ENCODE measurements around the gene ATP6V0A1.
"Not testable (repeated sequence)": the region's sequence is repeated elsewhere in the genome, so short reads cannot be mapped to it uniquely, and the experiment has no call there.

The ATP6V0A1 gene

DNA sequence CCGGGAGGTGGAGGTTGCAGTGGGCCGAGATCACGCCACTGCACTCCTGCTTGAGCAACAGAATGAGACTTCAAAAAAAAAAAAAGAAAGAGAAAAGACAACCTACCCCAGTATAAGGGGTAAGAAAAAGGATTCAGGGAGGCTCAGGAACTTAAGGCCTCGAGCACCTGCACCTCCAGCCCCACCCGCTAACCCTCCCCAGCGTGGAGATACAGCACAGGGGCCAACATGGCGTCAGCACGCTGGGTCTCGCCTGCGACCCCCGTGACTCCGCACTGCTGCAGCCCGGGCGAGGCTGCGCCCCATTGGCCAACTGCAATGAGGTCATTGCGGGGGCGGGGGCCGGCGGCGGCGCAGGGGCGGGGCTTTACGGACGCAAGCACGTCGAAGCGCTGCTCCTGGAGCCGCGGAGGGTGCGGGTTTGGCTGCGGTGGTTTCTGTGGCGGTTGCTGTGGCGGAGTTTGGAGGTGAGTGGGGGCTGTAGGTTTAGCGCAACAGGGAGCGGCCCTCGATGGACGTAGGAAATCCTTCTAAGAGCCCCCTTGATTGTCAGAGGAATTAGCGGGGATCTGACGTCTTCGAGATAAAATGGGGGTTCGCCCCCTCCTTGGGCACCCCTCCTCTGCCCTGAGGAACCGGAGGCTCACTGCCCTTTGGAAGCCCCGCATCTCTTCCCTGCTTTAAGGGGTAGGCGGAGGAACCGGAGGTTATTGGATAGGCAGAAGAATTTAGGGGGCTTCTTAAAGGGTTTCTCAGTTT lies at the start of gene ATP6V0A1:
TSS of gene ATP6V0A1 (plus strand) at position 382 of the 759 bp plus-strand sequence. CDS start 2,017 bp downstream, outside the sequence.
- peak; percentile 58 to 94 (median 87) for DNase-seq

DNA sequence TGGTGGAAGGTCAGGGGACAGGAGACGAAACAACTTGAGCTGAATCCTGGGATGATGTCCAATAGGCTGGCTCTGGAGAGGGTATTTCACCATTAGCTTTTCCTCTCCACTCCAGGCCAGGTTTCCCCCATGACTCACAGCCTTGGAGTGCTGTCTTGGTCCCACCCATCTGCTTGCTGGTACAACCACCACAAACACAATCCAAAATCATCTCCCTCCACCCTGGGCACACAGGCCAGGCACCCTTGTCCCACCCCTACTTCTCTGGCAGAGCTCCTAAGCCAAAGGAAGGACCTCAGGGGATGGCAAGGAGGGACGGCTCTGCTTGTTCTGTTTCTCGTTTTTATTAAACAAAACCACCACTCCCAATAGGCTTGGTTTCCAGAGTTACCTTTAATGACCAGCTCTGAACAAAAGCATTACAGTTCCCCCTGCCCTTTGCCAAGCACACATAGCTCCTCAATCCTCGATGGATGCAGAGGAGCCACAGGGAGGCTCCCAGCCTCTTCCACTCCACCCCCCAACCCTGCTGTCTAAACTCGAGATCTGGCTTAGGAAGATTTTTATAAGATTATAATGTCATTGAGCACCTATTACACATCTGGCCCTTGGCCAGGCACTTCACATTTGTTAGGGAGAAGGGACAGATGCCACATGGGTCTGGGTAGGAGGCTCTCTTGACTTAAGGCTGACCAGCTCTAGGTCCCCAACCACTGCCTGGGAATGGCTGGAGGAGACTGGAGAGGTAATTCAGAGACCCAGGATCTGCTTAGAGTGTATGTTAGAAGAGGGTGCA lies 49.0 kb upstream of the ATP6V0A1 start:
- DNase-seq: peak in 7 of 14 donors; percentile 30 to 60 (median 50)

DNA sequence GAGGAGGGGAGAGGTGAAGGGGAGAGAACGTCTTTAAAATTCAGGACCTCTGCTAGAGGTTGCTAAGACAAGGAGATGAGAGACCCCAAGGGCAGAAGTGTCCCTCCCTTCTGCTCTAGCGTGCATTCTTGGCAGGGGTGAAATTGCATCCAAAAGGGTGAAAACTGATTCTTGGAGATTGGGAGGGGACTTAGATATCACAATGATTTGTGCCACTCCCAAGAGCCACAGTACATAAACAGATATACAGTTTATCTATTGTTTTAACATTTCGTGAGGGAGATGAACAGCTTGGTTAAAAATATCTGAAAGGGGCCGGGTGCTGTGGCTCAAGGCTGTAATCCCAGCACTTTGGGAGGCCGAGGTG lies 48.4 kb upstream of the ATP6V0A1 start:
- DNase-seq: no peak

DNA sequence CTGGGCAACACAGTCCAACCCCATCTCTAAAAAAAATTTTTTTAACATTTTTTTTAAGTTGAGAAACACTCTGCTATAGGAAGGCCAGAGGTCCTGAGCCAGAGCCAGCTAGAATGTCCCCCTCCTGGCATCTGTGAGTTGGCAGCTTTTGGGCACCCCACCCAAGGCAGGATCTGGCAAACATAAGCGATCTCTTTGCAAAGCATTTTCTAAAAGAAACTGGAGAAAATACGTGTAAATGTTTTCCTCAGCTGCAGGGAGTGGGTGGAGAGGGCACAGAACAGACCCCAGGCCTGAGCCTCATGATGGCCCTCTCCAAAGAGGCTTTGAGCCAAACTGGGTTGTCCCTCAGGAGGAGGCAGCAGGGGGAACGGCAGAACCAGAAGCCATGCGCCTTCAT lies 47.3 kb upstream of the ATP6V0A1 start:
- no peak for DNase-seq

DNA sequence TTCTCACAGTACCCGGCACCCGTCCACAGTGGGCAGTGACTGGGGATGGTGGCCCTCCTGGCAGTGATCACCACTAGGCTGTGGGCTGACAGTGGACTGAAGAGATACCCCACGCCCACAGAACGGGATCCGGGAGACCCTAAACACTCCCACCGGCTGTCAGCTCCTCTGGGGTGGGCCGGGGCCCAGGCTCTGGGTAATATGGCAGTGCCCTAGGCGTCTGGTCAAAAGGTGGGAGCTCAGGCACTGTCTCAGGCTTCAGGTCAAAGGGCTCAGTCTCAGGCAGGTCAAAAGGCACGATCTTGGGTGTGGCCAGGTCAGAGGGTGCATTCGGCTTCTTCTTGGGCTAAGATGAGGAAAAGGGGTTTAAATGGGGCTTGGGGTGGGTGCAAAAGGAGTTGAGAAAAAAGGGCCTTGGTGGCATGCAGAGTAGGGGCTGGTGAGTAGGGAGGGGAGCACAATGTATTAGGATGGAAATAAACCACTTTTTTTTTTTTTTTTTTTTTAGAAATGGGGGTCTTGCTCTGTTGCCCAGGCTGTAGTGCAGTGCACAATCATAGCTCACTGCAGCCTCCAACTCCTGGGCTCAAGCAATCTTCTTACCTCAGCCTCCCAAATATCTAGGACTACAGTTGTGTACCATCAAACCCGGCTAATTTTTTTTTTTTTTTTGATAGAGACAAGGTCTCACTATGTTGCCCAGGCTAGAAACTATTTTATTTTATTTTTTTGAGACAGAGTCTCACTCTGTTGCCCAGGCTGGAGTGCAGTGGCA lies 46.6 kb upstream of the ATP6V0A1 start:
- DNase-seq: no peak

DNA sequence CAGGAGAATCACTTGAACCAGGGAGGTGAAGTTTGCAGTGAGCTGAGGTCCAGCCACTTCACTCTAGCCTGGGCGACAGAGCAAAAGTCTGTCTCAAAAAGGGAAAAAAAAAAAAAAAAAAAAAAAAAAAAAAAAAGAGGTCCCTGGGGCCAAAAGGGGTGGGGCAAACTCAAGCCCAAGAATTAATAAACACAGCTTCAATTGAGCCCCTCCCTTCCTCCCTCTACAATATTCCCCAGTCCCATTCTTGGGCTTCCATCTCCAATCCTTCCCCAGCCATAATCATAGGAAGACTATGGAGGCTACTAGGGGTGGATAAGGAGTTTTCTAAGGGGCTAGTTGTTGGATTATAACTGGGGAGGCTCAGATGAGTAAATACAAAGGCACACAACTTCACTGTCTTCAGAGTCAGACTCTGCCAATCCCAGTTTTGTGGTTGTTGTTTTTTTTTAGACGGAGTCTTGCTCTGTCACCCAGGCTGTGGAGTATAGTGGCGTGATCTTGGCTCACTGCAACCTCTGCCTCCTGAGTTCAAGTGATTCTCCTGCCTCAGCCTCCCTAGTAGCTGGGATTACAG lies 45.1 kb upstream of the ATP6V0A1 start:
- DNase-seq: no peak

DNA sequence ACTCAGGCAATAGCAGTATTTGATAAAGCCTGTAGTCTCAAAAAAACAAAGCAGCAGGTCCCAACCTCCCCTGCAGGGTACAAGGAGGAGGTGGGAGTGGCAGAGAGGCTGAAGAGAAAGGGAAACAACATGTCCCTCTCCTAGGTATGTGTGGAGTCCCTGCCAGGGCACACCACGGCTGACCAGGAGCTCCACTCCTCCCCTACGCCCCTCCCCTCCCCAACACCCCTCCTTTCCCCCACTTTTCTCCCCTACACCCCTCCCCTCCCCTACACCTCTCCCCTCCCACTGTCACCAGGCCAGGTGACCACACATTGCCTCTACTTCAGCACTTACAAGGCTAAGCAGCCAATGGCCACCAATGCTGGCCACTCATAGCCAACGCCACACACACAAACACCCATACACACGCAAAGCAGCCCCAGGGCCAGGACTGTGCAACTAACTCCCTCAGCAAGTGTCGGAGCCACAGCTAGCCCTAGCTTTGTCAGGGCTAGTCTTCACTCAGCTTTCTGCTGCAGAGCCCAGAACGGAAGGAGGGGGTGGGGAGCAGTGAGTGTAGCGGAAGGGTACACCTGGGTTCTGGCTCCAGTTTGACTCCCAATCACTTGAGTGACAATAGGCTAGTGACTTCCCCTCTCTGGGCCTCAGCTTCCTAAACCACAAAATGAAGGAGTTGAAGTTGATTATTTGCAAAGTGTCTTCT lies 43.8 kb upstream of the ATP6V0A1 start:
- no peak for DNase-seq

DNA sequence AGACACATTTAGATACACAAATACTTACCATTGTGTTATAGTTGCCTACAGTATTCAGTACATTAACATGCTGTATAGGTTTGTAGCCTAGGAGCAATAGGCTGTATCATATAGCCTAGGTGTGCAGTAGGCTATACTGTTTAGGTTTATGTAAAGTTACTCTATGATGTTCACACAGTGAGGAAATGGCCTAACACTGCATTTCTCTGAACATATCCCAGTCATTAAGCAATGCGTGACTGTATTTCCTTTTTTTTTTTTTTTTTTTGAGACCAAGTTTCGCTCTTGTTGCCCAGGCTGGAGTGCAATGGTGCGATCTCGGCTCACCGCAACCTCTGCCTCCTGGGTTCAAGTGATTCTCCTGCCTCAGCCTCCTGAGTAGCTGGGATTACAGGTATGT lies 40.7 kb upstream of the ATP6V0A1 start:
- DNase-seq: not testable (repeated sequence)

DNA sequence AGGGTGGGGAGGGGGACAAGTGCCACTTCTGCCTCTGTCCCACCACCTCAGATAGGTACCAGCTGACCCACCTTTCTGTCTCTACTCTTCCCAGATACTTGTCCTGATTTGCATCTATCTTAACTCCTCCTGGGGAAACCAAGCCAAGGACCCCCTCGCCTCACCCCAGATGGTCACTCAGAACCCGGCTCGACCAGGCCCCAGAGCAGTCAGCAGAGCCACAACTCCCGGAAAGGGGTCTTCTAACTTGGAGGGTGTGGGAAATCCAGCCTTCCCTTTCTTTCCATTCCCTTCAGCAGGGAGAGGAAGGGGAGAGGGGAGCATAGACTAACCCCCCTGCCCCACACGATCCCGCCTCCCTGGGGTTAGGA lies 37.6 kb upstream of the ATP6V0A1 start:
- DNase-seq: no peak

DNA sequence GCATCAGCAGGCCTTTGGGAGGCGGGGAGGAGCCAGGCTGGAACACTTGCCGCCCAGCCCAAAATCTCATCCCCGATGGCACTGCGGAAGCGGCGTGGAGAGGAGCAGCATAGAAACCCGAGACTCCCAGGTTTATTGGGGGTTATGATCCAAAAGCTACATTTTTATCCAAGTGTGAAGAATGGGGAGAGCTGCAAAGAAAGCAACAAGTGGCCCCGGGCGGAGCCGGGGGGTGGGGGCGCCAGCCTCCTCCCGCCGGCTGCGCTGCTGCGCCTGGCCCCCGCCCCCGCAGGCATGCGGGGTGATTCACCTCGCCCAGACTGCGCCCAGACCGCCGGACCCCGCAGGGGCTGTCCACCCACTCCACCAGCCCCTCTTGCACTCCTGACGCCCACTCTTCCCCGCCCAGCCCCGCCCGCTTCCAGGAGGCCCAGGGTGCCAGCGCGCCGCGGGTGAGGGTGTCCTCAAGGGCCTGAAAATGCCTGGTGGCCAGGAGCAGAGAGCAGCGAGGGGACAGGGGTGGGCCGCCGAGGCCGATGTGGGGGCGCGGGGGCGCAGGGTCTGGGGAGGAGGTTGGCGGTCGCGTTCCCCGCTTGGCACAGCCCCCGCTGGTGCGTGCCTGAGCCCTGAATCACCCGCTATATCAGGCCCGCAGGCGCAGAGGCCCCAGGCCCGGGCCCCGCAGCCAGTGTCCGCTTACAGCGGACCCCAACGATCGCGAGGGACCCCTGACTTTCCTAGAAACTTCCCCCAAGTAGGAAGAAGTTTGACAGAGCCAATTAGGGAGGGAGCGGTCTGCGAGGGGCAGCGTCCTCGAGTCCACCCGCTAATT lies 37.0 kb upstream of the ATP6V0A1 start:
- DNase-seq: peak in 5 of 14 donors; percentile 20 to 51 (median 22)

DNA sequence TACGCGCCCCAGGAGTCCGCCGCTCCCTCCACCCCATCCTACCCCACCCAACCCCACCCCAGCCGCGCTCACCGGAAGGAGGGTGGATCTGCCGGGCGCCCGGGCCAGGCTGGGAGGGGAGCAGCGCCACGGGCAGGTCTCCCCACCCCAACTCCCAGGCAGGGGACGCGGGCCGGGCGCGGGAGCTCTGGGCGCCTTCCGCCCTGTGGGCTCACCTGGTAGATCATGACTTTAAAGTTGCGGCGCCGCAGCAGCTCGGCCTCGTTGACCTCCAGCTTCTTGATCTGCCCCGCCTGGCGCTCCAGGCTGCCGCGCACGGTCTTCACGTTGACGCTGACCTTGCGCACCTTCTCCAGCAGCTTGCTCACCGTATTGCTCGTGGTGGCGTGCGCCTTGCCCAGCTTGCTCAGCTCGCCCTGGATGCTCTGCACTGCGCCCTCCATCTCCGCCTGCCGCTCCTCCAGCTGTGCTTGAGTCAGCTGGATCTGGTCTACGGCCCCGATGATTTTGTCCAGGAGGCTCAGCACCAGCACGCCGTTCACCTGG lies 36.2 kb upstream of the ATP6V0A1 start:
- DNase-seq: peak in 3 of 14 donors; percentile 28 to 50 (median 48)

DNA sequence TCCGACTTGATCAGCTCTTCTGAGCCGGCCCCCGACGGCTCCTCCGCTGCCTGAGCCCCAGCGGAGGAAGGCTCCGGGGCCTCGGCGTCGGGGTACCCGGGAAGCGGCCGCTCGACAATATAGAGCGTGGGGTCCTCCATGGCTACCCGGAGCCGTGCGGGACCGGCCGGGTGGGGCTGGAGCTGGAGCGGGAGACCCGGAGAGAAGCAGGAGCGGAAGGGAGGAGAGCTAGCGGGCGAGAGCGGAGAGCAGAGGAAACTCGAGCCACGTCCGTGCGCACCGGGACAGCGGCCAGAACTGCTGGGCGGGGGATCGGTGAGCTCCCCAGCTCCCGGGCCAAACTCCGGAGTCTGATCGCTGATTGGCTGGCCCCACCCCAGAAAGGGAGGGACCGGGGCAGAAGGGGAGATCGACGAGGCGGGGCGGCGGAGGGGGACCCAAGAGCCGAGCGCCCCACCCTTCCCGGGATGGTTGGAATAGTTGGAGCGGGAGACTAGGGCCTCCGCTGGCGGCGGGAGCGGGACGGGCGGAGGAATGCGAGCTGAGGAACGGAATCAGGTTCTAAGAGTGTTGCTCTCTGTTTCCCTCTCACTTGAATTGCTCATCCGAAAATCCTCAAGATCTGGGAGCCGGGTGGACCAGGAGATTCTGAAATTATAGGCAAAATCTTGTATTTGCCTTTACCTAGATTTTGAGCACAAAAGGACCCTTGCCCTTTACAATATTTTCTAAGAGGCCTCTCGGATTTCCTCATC lies 35.5 kb upstream of the ATP6V0A1 start, which contains the start of gene CAVIN1:
TSS of gene CAVIN1 (minus strand) at position 299 of the 755 bp plus-strand sequence. CDS start at position 140, 159 bp downstream.
- peak; percentile 22 to 93 (median 78) for DNase-seq

DNA sequence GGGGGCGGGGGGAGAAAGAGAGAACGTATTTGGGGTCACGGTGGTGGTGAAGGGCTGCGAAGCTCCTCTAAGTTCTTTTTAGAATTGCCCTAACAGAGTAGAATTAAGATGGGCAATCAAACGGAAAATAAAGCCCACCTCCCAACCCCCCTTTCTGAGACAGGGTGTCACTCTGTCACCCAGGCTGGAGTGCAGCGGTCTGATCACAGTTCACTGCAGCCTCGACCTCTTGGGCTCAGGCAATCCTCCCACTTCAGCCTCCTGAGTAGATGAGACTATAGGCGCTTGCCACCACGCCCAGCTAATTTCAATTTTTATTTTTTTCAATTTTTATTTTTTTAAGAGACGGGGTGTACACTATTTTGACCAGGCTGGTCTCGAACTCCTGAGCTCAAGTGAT lies 34.9 kb upstream of the ATP6V0A1 start:
- no peak for DNase-seq

DNA sequence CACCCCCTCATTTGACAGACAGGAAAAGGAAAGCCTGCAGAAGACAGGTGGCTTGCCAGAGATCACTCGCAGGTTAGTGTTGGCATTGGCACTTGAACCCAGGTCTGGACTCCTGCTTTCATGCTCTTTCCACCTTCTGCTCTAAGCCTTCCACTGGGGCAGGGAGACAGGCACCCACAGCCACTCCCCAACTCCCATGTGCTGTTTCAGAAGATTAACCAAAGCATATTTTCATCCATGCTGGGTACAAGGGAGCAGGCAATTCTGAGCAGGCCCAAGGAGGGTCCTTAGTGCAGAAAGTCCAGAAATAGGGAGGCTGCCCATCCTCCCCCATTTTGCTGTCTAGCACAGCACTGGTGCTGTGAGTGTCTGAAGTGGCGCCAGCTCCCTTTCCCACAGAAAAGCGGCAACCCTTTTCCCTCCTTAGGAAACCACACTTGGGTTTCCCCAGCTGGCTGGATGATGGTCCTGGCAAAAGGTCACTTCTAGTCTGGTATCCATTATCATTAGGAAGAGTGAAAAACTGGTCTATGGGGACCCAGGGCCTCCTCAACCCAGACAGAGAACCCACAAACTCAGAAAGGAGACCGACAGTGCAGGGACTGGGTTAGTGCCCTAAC lies 33.6 kb upstream of the ATP6V0A1 start:
- DNase-seq: no peak

DNA sequence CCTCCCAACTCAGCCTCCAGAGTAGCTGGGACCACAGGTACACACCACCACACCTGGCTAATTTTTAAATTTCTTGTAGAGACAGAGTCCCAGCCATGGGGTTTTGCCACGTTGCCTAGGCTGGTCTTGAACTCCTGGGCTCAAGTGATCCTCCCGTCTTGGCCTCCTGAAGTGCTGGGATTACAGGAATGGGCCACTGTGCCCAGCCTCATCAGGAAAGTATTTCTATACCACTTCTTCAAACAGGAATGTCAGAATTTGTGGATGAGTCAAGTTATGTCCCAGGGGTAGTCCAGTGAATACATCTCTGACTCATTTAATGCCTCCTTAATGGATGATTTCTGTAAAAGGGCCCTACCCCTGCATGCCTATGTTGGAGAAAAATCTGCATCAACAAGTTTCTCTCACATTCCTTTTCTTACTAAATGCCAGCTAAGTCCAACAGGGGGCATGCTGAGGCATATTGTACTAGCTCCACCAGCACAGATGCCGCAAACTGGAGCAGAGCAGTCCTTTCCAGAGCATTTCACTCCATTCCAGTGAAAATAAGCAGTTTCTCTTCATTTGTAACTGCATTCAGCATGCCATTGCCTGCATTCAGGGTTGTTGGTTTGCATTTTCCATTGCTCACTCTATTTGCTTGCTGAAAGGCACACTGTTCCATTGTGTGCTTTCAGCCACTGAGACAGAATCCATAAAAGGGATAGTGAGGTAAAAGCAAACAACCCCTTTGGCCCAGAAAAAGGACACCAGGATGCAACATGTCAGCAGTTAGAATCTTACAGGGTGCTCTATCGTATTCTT lies 30.3 kb upstream of the ATP6V0A1 start:
- DNase-seq: peak in 10 of 14 donors; percentile 9 to 61 (median 39)

DNA sequence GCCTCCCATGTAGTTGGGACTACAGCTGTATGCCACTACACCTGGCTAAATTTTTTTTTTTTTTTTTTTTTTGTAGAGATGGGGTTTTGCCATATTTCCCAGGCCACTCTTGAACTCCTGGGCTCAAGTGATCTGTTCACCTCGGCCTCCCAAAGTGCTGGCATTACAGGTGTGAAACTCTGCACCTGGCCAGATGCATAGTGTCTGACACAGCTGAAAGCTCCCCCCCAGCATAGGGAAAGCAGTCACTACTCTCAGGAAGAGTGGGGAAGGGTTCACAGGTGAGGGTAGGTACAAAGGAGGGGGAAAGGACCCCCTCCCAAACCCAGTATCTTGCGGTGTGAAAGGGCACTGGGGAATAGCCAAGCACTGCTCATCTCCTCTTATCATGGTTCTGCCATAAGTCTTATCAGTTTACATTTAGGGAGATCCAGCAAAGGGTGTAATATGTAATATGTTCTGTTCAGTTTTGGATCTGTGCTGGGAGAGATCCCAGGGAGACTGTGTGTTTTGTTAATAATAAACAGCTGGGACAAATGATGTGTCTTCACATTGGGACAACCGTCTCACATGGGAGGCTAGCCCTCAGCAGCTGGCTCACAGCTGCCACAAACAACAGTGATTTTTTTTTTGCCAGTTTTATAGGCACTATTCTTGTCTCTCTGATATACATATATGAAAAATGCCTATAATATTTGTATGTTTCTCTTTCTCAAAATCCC lies 28.8 kb upstream of the ATP6V0A1 start:
- DNase-seq: no peak

DNA sequence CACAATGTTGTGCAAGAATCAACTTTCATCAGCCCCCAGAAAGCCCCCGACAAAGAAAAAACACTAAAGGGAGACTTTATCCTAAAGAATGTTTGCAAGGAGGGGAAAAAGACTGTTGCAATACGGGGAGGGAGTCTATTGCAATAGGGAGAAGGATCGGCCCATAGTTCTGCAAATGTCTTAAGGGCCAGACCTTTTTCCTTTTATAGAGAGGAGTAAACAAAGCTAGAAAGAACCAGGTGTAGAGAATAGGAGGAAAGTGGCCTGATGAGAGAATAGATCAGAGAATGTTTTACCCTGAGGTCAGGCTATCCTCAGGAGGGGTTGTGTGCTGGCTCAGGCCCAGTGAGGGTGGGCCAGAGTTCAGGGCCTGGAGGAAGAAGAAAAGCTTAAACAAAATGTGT lies 26.9 kb upstream of the ATP6V0A1 start:
- no peak for DNase-seq

DNA sequence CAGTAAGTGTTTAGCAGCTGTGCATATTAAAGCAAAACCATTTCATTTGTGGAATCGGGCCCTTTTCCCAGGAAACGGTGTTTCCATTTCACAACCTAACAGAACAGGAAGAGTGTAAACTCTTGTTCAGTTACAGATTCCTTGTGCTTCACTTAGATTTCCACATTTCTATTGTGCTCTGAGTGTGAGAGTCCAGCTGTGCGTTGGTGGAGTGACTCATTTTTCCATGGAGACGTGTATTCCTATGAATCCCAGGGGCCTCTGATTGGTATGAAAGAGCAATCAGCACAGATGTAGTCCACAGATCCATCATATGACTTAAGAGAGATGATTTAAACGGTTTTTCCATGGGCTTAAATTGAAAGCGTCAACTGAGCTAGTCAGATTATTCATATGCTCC lies 22.3 kb upstream of the ATP6V0A1 start:
- DNase-seq: no peak
